ENCODE results near the gene UBA3. TPM values are rescaled to one million over a fixed set of nuclear protein-coding genes. Genes with fewer than 3 reads are reported as not detected.

UBA3 gene
- total RNA-seq, 1 experiment from 2014 or later = 45.6 TPM

- Histone ChIP-seq H3K79me2 (ENCODE audit: insufficient read depth, low read length) (peaks cover 38% of the 10 kb centered on the region), H3K27me3 (ENCODE audit: insufficient read depth, low read length) (no peaks in the 10 kb centered on the region), H4K20me1 (ENCODE audit: insufficient read depth) (no peaks in the 10 kb centered on the region), H3K9me3 (ENCODE audit: control insufficient read depth in 1 of 2, insufficient read depth in 1 of 2, low read depth in 1 of 2, low read length in 2 of 2) (no peaks in the 10 kb centered on the region), H3K4me3 (replicated peaks in 1 of 2; ENCODE audit: low read depth in 1 of 2, low read length in 2 of 2) (no peak overlapping the region), H2AFZ (ENCODE audit: low read depth, low read length, poor library complexity, severe bottlenecking) (no peak overlapping the region), H3K9me2 (ENCODE audit: insufficient read depth) (no peaks in the 10 kb centered on the region), H3K9ac (ENCODE audit: low read length) (no peak overlapping the region), H3K27ac (ENCODE audit: low read depth, low read length) (peak overlapping the region; percentile 70; the same call in 1 of the 2 replicates), H3K4me1 (ENCODE audit: control insufficient read depth in 1 of 2, insufficient read depth in 2 of 2, low read length in 2 of 2) (peaks cover 25 to 70% of the 10 kb centered on the region in 2 experiments), H3K36me3 (ENCODE audit: control insufficient read depth in 1 of 2, insufficient read depth in 2 of 2, low read length in 2 of 2) (no peaks in the 10 kb centered on the region), H3K4me2 (ENCODE audit: low read length) (peak overlapping the region; percentile 32; the same call in 1 of the 2 replicates)
- ChIA-PET POLR2A (interaction anchor here (1.1 kb wide), 1 partner anchor 17 kb away, joined by 4 read pairs; no protein-coding TSS in a partner anchor), CTCF (interaction anchor here (0.7 kb wide), 1 partner anchor 315 kb away, joined by 3 read pairs; no protein-coding TSS in a partner anchor), RAD21 (ENCODE audit: low non-redundant PET in 1 of 2, low total read pairs in 2 of 2, uncharacterized antibody in 2 of 2, unreplicated experiment in 2 of 2) (no interaction called here)
- ATAC-seq (no peak), DNase-seq (ENCODE audit: low read depth, low spot score) (no peak)
- TF ChIP-seq RAD21 (IDR thresholded peaks at IDR 0.05; ENCODE audit: low read depth) (no peak), TCF7L2 (IDR thresholded peaks at IDR 0.05; ENCODE audit: borderline replicate concordance, extremely low read depth, insufficient read depth, insufficient read length) (no peak), POLR2AphosphoS5 (IDR thresholded peaks at IDR 0.05; ENCODE audit: low read depth, low read length) (no peak), MAX (IDR thresholded peaks at IDR 0.05) (no peak), ZNF274 (IDR thresholded peaks at IDR 0.05; ENCODE audit: low read depth, low read length) (no peak)
- TF ChIP-seq, protein P1, sequence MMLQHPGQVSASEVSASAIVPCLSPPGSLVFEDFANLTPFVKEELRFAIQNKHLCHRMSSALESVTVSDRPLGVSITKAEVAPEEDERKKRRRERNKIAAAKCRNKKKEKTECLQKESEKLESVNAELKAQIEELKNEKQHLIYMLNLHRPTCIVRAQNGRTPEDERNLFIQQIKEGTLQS (IDR thresholded peaks at IDR 0.05) = no peak
- TF ChIP-seq, protein P2, sequence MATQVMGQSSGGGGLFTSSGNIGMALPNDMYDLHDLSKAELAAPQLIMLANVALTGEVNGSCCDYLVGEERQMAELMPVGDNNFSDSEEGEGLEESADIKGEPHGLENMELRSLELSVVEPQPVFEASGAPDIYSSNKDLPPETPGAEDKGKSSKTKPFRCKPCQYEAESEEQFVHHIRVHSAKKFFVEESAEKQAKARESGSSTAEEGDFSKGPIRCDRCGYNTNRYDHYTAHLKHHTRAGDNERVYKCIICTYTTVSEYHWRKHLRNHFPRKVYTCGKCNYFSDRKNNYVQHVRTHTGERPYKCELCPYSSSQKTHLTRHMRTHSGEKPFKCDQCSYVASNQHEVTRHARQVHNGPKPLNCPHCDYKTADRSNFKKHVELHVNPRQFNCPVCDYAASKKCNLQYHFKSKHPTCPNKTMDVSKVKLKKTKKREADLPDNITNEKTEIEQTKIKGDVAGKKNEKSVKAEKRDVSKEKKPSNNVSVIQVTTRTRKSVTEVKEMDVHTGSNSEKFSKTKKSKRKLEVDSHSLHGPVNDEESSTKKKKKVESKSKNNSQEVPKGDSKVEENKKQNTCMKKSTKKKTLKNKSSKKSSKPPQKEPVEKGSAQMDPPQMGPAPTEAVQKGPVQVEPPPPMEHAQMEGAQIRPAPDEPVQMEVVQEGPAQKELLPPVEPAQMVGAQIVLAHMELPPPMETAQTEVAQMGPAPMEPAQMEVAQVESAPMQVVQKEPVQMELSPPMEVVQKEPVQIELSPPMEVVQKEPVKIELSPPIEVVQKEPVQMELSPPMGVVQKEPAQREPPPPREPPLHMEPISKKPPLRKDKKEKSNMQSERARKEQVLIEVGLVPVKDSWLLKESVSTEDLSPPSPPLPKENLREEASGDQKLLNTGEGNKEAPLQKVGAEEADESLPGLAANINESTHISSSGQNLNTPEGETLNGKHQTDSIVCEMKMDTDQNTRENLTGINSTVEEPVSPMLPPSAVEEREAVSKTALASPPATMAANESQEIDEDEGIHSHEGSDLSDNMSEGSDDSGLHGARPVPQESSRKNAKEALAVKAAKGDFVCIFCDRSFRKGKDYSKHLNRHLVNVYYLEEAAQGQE (IDR thresholded peaks at IDR 0.05; ENCODE audit: low read depth) = no peak
- TF ChIP-seq, protein P3, sequence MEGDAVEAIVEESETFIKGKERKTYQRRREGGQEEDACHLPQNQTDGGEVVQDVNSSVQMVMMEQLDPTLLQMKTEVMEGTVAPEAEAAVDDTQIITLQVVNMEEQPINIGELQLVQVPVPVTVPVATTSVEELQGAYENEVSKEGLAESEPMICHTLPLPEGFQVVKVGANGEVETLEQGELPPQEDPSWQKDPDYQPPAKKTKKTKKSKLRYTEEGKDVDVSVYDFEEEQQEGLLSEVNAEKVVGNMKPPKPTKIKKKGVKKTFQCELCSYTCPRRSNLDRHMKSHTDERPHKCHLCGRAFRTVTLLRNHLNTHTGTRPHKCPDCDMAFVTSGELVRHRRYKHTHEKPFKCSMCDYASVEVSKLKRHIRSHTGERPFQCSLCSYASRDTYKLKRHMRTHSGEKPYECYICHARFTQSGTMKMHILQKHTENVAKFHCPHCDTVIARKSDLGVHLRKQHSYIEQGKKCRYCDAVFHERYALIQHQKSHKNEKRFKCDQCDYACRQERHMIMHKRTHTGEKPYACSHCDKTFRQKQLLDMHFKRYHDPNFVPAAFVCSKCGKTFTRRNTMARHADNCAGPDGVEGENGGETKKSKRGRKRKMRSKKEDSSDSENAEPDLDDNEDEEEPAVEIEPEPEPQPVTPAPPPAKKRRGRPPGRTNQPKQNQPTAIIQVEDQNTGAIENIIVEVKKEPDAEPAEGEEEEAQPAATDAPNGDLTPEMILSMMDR (IDR thresholded peaks at IDR 0.05 in 2 of 3, conservative IDR thresholded peaks at IDR 0.05 in 1 of 3; ENCODE audit: borderline replicate concordance in 1 of 3, insufficient read depth in 1 of 3, low read depth in 2 of 3, low read length in 2 of 3) = no peak
- intact Hi-C loops (cut with micrococcal nuclease) = no loop called here
- no TSS peak for BruUV-seq (replicated peaks)
Measured at GRCh38 chr3:69087030-69087791, 7.0 kb upstream of the UBA3 start.

All from HCT116 (cell line).